Type B pancreatic cell (in vitro differentiated cells): Measurements from ENCODE around the gene ADAM10. TPM values are rescaled to one million over a fixed set of nuclear protein-coding genes. Genes with fewer than 3 reads are reported as not detected.
A peak's percentile ranks its signal among the peaks of the same experiment; 100 is the strongest.

ENCODE experiments used
- DNase-seq: peaks from one replicate; pipeline ENCODE4 v3.0.0; 2021; ENCODE audit warnings: mixed read lengths; ENCODE audit not compliant: unreplicated experiment; ENCODE audit errors: extremely low spot score
- H3K27ac Mint-ChIP-seq: 2 replicates; pipeline ENCODE4 v1.8.0; 2021; ENCODE audit warnings: mild to moderate bottlenecking, mixed read lengths
- H3K27me3 Mint-ChIP-seq: 2 replicates; pipeline ENCODE4 v1.8.0; 2021; ENCODE audit warnings: mixed read lengths
- H3K36me3 Mint-ChIP-seq: 2 replicates; pipeline ENCODE4 v1.8.0; 2021; ENCODE audit warnings: mixed read lengths
- H3K4me1 Mint-ChIP-seq: one replicate; pipeline ENCODE4 v1.8.0; 2021; ENCODE audit warnings: mixed read lengths; ENCODE audit not compliant: unreplicated experiment
- H3K4me3 Mint-ChIP-seq: 2 replicates; pipeline ENCODE4 v1.8.0; 2021; ENCODE audit warnings: mild to moderate bottlenecking, mixed read lengths
- H3K9me3 Mint-ChIP-seq: 2 replicates; pipeline ENCODE4 v1.8.0; 2021; ENCODE audit warnings: mixed read lengths
- total RNA-seq: library from RNA; stranded (reverse); gene quantifications from 2 replicates; pipeline ENCODE4 v1.2.1, GENCODE V29; 2021; ENCODE audit warnings: low replicate concordance
- TF ChIP-seq, protein P1 (sequence below): fragments of 200-600 bp; sonication (generic); conservative IDR thresholded peaks from 2 replicates; pipeline ENCODE4 v1.5.0; 2021; ENCODE audit warnings: antibody characterized with exemption, mild to moderate bottlenecking

ADAM10 gene
- total RNA-seq, 1 donor from 2014 or later = 228 TPM

DNA sequence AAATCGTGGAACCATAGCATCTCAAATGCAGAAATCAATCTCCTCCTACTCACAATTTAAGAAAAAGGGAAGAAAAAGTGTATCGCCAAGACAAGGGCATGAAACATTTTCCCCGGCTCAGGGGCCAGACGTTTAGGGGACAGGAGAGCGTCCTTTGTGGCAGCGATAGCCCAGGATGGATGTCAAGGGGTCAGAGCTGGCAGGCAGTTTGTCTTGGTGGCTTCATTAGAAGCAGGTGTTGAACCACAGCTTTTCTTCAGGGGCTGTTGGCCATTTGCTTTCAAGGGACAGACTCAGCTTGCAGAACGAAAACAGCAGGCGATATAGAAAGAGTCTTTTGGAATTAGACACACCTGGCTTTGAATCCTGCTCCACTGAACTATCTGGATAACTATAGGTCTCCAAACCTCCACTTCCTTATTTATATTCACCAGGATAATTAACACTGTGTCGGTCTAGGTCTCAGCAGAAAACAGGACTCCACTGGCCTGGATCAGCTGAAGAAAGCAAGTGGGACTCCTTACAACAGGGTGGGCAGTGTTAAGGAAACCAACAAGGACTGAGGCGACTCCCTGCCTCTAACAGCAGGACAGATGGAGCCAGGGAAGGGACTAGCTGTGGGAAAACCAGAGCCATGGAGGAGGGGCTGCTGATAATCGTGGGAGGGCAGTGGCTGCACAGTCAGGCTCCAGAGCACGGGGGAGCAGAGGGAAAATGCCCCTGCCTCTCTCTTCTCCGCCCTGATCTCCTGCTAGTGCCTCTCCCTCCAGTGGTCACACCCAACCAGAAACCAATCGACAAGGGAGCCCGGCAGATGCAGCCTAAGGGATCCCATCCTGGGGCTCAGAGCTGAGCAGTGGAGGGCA is 194.1 kb downstream of the ADAM10 start:
- TF ChIP-seq, protein P1, sequence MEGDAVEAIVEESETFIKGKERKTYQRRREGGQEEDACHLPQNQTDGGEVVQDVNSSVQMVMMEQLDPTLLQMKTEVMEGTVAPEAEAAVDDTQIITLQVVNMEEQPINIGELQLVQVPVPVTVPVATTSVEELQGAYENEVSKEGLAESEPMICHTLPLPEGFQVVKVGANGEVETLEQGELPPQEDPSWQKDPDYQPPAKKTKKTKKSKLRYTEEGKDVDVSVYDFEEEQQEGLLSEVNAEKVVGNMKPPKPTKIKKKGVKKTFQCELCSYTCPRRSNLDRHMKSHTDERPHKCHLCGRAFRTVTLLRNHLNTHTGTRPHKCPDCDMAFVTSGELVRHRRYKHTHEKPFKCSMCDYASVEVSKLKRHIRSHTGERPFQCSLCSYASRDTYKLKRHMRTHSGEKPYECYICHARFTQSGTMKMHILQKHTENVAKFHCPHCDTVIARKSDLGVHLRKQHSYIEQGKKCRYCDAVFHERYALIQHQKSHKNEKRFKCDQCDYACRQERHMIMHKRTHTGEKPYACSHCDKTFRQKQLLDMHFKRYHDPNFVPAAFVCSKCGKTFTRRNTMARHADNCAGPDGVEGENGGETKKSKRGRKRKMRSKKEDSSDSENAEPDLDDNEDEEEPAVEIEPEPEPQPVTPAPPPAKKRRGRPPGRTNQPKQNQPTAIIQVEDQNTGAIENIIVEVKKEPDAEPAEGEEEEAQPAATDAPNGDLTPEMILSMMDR = no peak
- Mint-ChIP-seq H3K27ac (peak overlapping the region; percentile 50), H3K4me3 (peak overlapping the region; percentile 26), H3K9me3 (peaks cover 4% of the 10 kb centered on the region), H3K4me1 (peaks cover 36% of the 10 kb centered on the region), H3K27me3 (no peaks in the 10 kb centered on the region), H3K36me3 (no peaks in the 10 kb centered on the region)
- DNase-seq = no peak

DNA sequence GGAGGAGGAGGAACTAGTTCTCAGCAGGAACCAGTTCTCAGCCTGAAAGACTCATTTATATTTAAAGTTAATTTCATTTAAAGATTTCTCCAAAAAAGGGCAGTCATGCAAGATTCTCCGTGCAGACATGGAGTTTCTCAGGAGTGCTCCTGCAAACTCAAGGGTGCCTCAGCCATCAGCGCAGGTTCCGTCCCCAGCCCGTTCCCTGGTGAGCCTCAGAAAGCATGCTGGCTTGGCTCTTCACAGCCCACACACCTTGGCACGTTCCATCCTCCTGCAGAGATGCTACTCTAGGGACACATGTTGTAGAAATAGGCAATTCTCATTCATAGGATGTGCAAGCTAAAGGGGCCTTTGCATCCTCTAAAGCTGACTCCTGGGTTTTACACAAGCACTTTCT is 194.7 kb downstream of the ADAM10 start:
- Mint-ChIP-seq H3K27ac (peak overlapping the region; percentile 13), H3K4me3 (peak overlapping the region; percentile 3), H3K4me1 (peaks cover 35% of the 10 kb centered on the region), H3K36me3 (no peaks in the 10 kb centered on the region), H3K27me3 (no peaks in the 10 kb centered on the region), H3K9me3 (no peaks in the 10 kb centered on the region)
- no peak for DNase-seq
- TF ChIP-seq, protein P1 = no peak

DNA sequence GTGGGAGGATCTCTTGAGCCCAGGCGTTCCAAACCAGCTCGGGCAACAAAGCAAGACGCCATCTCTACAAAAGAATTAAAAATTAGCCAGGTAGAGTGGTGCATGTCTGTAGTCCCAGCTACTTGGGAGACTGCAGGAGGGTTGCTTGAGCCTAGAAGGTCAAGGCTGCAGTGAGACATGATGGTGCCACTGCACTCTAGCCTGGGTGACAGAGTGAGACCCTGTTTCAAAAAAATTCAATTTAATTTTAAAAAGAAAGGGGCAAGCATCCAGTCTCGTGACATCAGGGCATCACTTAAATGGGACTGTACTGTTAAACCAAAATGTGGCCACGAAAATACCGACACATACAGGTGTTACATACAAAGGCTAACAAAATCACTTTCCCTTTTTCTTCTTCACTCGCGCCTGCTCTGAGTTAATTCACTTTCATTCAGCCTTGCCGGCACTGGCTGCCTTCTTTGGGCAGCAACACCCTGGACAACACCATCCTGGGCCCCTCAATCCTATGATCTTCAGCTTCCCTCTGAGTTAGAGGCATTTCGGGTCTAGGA is 196.1 kb downstream of the ADAM10 start:
- Mint-ChIP-seq H3K36me3 (no peaks in the 10 kb centered on the region), H3K9me3 (no peaks in the 10 kb centered on the region), H3K27ac (peak overlapping the region; percentile 69), H3K4me1 (peaks cover 35% of the 10 kb centered on the region), H3K27me3 (no peaks in the 10 kb centered on the region), H3K4me3 (peak overlapping the region; percentile 62)
- no peak for DNase-seq
- TF ChIP-seq, protein P1 = no peak

DNA sequence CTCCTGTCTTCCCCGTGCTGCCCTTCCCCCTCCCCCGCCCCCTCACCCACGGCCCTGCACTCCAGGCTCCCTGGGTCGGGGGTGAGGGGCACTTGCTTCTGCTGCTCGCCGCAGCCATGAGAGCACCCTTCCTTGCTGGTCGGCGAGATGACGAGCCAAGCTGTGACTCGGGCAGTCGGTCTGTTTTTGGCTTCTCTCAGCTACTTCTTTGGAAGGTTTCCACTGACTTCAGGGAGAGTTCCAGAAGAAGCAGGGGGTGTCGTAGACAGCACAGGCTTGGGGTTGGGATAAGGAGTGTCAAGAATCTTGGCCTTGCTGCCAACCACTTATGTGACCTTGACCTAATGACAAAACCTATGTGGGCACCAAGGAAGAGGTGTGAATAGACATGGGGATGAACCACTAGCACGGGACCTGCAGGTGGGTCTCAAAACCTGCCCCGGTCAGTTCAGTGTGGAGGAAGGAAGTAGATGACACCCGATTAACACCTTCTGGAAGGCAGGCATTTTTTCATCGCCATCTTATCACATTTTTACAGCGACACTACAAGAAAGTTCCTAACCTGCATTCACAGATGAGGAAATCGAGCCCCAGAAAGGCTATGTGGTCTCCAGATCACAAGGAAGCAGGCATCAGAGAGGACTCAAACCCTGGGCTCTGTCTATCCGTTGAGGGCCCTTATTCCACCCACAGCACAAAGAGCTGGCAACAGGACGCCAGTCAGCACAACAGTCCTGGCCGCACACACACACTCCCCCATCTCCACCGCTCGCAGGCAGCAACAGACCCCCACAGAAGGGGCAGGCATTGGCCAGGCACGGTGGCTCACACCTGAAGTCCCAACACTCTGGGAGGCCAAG is 196.8 kb downstream of the ADAM10 start:
- no peaks in the 10 kb centered on the region for H3K36me3 Mint-ChIP-seq
- peaks cover 35% of the 10 kb centered on the region for H3K4me1 Mint-ChIP-seq
- no peak for DNase-seq
- H3K9me3 Mint-ChIP-seq = no peaks in the 10 kb centered on the region
- H3K4me3 Mint-ChIP-seq = no peak overlapping the region
- peak overlapping the region; percentile 93 for H3K27ac Mint-ChIP-seq
- H3K27me3 Mint-ChIP-seq = no peaks in the 10 kb centered on the region
- TF ChIP-seq, protein P1 = no peak

DNA sequence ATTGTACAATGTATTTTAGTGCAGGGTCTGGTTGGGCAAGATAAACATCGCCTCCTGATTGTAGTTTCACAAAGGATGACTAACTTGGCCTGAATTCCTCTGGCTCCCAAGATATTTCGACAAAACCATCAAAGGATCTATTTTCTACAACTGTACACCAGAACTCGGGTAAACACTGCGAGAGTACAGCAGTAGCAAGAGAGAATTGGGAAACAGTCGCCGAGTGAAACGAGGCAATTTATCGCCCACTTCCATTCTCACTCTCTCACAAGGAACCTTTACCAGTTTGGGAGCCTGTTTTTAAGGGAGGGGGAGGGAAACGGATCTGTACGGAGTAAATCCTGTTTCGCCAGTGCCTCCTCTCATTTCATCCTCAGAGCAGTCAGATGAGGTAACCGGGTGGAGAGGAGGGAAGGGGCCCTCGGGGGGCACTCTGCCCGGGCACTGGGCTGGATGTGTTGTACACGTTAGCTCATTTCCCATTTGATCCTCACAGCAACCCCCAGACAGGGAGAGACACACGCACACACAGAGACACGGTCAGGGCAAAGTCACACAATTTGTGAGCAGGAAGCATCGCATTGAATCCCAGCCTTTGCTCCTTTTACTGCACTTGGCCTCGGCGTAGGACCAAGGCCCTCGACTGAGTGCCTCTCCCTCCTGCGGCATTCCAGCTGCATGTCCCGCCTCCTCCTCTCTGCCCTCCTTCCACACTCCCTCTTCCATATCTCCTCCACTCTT is 197.6 kb downstream of the ADAM10 start:
- no peak for DNase-seq
- no peaks in the 10 kb centered on the region for H3K27me3 Mint-ChIP-seq
- TF ChIP-seq, protein P1 = no peak
- peak overlapping the region; percentile 52 for H3K4me3 Mint-ChIP-seq
- peak overlapping the region; percentile 93 for H3K27ac Mint-ChIP-seq
- no peaks in the 10 kb centered on the region for H3K36me3 Mint-ChIP-seq
- peaks cover 37% of the 10 kb centered on the region for H3K4me1 Mint-ChIP-seq
- H3K9me3 Mint-ChIP-seq = no peaks in the 10 kb centered on the region
